GM15510 (cell line): ENCODE data around the gene KCNMA1.

ENCODE experiments used
- POLR2A ChIP-seq: IDR thresholded peaks from 3 replicates; pipeline ENCODE4 v1.6.1; 2011; ENCODE audit warnings: borderline replicate concordance; ENCODE audit not compliant: insufficient read length; ENCODE audit errors: extremely low read depth

KCNMA1 gene

GRCh38 chr10:77643795-77644468 lies 6.3 kb upstream of the KCNMA1 start:
- no peak for TF ChIP-seq POLR2A

DNA sequence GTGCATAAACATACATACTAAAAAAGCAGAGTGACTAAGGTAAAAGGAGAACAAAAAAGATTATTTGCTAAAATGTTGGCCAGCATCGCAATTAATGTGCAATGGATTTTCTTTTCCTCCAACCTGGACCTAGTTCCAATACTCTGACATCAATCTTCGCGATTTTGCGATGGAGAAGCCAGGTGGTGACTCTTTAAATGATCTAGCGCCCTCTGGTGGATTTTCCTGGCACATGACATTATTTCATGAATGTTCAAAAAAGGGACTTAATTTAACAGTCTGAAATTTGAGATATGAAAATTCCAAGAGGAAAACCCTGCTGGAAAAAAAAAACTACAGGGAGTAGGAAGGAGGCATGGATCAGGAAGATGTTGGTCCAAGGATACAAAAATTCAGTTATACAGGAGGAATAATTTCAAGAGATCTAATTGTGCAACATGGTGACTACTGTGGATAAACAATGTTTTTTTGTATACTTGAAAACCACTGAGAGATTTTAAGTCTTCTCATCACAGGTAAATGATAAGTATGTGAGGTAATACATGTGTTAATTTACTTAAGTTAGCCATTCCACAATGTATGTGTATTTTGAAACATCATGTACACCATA lies 4.3 kb upstream of the KCNMA1 start:
- no peak for TF ChIP-seq POLR2A

DNA sequence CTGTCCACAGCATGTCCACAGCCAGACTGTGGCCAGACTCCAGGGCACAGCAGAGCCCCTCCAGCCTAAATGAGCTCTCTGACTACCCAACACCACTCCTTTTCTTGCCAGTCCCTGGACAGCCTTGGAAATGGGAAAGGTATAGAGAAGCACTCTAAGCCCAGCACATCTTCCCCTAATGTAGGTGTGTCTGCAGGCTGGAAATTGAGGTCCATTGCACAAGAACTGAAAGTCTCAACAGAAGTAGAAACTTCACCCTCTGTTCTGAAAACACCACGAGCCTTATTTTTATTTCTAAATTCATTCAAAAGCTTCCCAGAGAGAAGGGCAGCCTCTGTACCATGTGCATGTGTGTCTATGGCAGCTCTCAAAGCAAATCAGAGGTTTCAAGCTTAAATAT lies 3.7 kb upstream of the KCNMA1 start:
- TF ChIP-seq POLR2A: no peak

- no peak for TF ChIP-seq POLR2A
Observed at GRCh38 chr10:77640167-77640566, 2.6 kb upstream of the KCNMA1 start.

DNA sequence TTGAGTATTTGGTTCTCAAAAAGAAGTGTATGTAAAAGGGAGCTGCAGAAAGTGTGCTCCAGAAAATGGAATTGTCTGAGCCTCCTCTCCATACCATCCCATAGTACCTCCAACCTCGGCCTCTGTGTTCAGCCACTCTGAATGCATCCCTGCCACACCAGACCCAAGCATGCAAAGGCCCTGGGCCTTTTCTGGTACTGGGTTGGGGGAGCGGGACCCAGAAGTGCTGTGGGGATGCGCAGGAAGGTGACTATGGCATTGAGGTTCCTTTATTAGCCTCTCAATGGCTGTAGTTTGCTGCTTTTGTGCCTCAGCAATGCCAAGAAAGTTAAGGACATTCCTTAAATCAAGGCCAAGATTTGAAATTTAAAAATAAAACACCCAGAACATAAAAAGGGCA lies 2.1 kb upstream of the KCNMA1 start:
- no peak for TF ChIP-seq POLR2A

DNA sequence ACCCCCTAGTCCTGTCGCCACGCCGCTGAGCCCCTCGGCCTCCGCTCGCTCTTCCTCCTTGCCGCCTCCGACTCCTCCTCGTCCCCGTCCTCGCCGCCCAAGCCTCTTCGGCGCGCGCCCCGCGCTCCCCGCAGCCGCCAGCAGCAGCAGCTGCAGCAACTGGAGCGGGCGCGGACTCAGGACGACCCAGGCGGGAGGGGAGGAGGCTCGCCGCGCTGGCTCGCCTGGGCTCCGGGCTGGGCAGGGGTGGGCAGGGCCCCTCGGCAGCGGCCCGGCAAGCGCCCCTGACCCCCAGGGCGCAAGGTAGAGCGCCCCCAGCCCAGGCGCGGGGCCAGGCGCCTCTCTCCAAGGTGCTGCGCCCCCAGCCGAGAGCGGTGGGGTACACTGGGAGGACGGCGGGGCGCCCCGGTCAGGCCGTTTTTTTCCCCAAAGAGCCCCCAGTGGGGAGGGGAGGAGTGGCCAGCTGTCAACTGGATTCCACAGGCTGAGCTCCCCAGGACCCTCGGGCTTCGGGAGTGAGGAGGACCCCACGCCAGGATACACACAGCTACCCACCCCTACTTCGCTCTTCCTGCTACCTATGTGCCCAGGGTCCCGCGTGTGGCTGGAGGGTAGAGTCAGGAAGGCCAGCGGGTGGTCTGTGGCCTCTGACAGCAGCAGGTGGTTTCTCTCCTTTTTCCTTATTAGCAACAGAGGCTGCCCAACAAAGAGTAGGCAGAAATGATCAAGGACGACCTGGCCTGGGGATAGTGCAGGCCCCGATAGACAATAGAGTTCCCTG lies 903 bp upstream of the KCNMA1 start:
- no peak for TF ChIP-seq POLR2A

GRCh38 chr10:77636967-77637531 lies 559 bp downstream of the KCNMA1 start:
- TF ChIP-seq POLR2A: no peak

DNA sequence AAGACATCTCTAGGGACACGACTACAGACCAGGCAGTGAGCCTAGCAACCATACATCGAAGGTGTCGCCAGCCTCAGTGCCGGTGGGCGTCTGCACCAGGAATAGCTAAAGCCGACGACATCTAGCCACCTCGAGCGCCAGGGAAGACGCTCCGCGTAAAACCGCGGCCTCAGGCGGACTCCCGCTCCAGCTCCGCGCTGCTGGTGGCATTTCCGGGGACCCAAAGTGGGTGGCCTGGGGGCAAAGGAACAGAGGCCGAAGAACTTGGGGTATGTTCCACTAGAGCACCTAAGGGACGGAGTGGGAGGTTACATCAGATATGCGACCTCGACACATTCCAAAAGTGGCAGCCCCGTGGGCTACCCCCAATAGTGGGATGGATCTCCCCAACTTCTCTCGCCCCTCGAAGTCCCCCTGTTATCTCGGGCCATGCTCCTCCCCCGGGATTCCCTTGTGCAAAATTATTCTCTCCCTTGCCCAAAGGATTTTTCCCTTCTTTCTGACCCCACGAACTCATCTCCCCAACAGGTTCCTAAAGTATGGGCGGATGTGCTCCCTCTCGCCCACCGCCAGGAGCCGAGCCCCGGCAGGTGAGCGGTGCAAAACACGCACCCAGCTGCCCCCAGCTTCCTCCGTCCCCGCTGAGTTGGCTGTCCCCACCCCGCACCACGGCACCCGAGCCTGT lies 1.2 kb downstream of the KCNMA1 start:
- TF ChIP-seq POLR2A: no peak

DNA sequence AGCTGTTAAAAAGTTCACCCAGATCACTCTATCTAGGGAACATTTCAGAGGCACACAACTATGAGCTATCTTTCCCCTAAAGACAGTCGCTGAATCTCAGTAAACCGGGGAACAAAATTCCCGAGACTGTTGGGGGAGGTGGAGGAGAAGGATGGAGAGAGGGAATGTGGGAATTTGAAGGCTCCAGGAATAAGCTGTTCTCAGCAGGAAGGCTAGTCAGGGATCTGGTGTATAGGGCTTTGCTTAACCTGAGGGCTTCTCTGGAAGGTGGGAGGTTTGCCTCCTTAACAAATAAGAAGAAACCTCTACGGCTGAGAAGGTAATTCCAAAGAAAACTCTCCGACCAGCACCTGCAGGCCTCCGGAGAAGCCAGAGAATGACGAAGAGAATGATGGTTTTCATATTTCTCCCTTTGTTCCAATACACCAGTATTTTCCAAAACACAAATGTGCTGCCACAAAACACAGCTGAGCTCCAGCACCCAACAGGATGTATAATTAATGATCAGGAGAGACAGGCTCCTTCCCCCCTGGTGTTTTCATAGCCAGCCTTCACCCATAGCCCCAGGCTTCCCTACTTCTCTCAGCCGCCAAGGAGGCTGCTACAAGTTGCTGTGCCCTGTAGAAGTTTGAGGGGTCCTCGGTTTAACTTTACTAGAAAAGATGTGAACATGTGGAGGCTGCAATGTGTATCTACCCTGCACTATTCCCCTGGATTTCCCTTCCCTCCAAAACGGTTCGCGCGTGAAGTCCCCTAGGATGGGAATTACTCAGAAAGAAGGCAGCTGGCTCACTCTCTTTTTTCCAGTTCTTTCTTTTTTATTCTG lies 2.0 kb downstream of the KCNMA1 start:
- no peak for TF ChIP-seq POLR2A

- no peak for TF ChIP-seq POLR2A
Observed at GRCh38 chr10:77634939-77635338, 2.7 kb downstream of the KCNMA1 start.

GRCh38 chr10:77633376-77633775 lies 4.2 kb downstream of the KCNMA1 start:
- TF ChIP-seq POLR2A: no peak

DNA sequence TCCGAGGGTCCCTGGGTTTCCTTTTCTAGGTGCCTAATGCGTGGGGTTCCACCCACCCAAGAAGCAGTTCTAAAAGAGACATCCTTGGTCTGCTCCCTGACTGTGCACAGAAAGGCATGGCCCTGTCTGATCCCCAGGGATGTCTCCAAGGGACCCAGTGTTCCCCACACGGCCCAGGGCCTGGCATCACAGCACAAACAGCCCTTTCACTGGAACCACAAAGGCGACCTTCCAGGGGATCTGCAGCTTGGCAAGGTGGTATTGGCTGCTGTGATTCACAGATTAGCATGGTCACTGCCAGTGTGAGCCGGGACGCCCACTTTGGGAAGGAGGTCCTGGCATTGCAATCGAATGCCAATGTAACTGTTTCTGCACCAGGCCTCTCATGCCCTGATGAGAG lies 6.4 kb downstream of the KCNMA1 start:
- TF ChIP-seq POLR2A: no peak

- TF ChIP-seq POLR2A: no peak
Observed at GRCh38 chr10:77630507-77630848, 7.1 kb downstream of the KCNMA1 start.
